Suprapubic skin (tissue), 4 donors: ENCODE measurements around the gene CNDP1. TPM values are rescaled to one million over a fixed set of nuclear protein-coding genes. Genes with fewer than 3 reads are reported as not detected.

Source experiments
- DNase-seq, 2 donors: peaks; one replicate each; pipeline ENCODE4 v3.0.0-alpha.2; 2019; ENCODE audit warnings: low spot score in 2 of 2
- H3K27ac ChIP-seq: fragments of 200-600 bp; sonication (generic); one replicate; pipeline ENCODE4 v1.5.1; 2019
- H3K27me3 ChIP-seq: fragments of 200-600 bp; sonication (generic); one replicate; pipeline ENCODE4 v1.5.1; 2019
- H3K36me3 ChIP-seq: fragments of 200-600 bp; sonication (generic); one replicate; pipeline ENCODE4 v1.5.1; 2019
- H3K4me1 ChIP-seq: fragments of 200-600 bp; sonication (generic); one replicate; pipeline ENCODE4 v1.5.1; 2019
- H3K4me3 ChIP-seq: fragments of 200-600 bp; sonication (generic); one replicate; pipeline ENCODE4 v1.5.1; 2019; ENCODE audit warnings: mild to moderate bottlenecking
- H3K9me3 ChIP-seq: fragments of 200-600 bp; sonication (generic); one replicate; pipeline ENCODE4 v1.5.1; 2019
- EP300 ChIP-seq: sonication (generic); formaldehyde crosslinking; IDR thresholded peaks from one replicate; pipeline ENCODE4 v1.6.1; 2017; ENCODE audit warnings: antibody characterized with exemption
- POLR2A ChIP-seq, 2 donors: fragments of 450-650 bp; IDR thresholded peaks; one replicate each; pipeline ENCODE4 v1.6.1; 2017; ENCODE audit warnings: antibody characterized with exemption in 2 of 2, mild to moderate bottlenecking in 2 of 2, moderate library complexity in 2 of 2
- POLR2AphosphoS5 ChIP-seq, 3 donors: sonication (generic); formaldehyde crosslinking; IDR thresholded peaks; one replicate each; pipeline ENCODE4 v1.6.1; 2017; ENCODE audit warnings: antibody characterized with exemption in 3 of 3
- WGBS: methylation state at CpG from one replicate; pipeline ENCODE4 v1.1.5; 2018; 5-methylcytosine and 5-hydroxymethylcytosine counted together
- total RNA-seq, 4 donors: library from RNA; depleted of rRNA; stranded (reverse); fragments of >200 nt; gene quantifications; one replicate each; pipeline ENCODE4 v1.1.0, GENCODE V29; 2016
- TF ChIP-seq, protein P1 (sequence below), 2 donors: fragments of 200-600 bp in 1 of 2; fragments of 450-650 bp in 1 of 2; sonication (generic) in 1 of 2; IDR thresholded peaks; one replicate each; pipeline ENCODE4 v1.5.1; 2016 to 2019; ENCODE audit warnings: antibody characterized with exemption in 2 of 2, mild to moderate bottlenecking in 1 of 2, moderate library complexity in 1 of 2

CNDP1 gene
- total RNA-seq, 4 donors from 2014 or later = 0.21 to 1.1 (median 0.97) TPM; not detected in 1

DNA sequence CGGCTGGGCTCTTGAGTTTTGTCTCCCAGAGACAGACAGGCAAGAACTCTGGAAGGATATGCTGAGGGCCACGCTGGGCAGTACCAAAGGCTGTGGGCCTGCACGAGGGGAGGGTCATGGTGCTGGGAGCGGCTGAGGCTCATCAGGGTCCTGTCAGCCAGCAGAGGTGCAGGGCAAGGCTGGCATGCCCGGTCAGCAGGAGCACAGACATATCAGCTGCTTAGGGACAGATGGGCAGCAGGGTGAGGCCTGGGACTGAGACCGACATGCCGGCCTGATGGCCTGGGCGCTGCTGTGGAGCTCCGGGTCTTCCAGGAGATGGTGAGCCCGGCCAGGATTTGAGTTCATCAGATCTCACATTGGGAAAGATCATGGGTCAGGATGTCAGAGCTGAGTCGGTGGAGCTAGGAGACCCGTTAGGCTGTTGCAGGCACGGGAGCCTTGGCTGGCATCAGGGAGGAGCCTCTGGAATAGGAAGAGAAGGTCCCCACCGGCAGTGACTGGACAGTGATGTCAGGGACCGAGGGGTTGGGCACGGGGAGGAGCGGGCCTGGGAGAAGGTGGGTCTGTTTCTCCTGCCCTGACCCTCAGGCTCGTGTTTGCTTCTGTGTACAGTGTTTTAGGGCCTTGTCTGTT lies 19.3 kb upstream of the CNDP1 start:
- 77% methylated on average over 9 of the region's 18 CpGs for WGBS
- DNase-seq = no peak
- H3K27ac ChIP-seq = no peak overlapping the region
- peaks cover 97% of the 10 kb centered on the region for H3K36me3 ChIP-seq
- no peak for TF ChIP-seq POLR2AphosphoS5 (IDR thresholded peaks at IDR 0.05)
- TF ChIP-seq EP300 = no peak
- TF ChIP-seq POLR2A (IDR thresholded peaks at IDR 0.05) = no peak
- TF ChIP-seq, protein P1, sequence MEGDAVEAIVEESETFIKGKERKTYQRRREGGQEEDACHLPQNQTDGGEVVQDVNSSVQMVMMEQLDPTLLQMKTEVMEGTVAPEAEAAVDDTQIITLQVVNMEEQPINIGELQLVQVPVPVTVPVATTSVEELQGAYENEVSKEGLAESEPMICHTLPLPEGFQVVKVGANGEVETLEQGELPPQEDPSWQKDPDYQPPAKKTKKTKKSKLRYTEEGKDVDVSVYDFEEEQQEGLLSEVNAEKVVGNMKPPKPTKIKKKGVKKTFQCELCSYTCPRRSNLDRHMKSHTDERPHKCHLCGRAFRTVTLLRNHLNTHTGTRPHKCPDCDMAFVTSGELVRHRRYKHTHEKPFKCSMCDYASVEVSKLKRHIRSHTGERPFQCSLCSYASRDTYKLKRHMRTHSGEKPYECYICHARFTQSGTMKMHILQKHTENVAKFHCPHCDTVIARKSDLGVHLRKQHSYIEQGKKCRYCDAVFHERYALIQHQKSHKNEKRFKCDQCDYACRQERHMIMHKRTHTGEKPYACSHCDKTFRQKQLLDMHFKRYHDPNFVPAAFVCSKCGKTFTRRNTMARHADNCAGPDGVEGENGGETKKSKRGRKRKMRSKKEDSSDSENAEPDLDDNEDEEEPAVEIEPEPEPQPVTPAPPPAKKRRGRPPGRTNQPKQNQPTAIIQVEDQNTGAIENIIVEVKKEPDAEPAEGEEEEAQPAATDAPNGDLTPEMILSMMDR (IDR thresholded peaks at IDR 0.05) = no peak
- no peaks in the 10 kb centered on the region for H3K27me3 ChIP-seq
- no peak overlapping the region for H3K4me3 ChIP-seq
- H3K9me3 ChIP-seq = no peaks in the 10 kb centered on the region
- no peaks in the 10 kb centered on the region for H3K4me1 ChIP-seq

DNA sequence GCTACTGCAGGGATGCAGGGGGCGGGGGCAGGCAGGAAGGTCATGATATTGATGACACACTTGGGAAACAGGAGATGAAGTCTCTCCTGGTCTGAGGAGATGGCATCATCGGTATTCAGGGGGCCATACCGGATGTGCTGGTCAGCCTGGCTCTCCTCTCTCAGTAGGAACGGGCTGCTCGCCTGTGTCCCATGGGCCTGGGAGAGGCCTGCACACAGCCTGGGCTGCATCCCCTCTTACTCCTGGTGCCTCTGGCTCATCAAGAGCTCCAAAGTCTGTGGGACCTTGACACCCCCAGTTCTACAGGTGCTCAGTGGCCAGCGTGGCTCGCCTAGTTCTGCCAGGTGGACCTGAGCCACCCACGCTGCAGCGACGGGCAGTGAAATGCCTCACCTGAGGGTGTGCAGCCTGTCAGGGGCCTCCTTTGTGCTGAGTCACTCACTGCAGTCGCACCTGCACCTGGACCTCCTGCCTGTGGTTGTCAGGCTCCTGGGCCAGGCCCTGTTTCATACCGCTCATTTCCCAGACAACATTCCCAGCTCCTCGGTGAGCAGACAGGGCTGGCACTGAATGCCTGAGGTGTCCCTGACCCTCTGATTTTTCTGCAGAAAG lies 18.6 kb upstream of the CNDP1 start:
- no peaks in the 10 kb centered on the region for H3K27me3 ChIP-seq
- H3K4me1 ChIP-seq = no peaks in the 10 kb centered on the region
- no peak overlapping the region for H3K4me3 ChIP-seq
- TF ChIP-seq, protein P1 (IDR thresholded peaks at IDR 0.05) = no peak
- no peak for TF ChIP-seq EP300
- no peak for TF ChIP-seq POLR2A (IDR thresholded peaks at IDR 0.05)
- TF ChIP-seq POLR2AphosphoS5 (IDR thresholded peaks at IDR 0.05) = no peak
- peaks cover 97% of the 10 kb centered on the region for H3K36me3 ChIP-seq
- 87% methylated on average over 7 of the region's 13 CpGs for WGBS
- no peak overlapping the region for H3K27ac ChIP-seq
- DNase-seq = no peak
- no peaks in the 10 kb centered on the region for H3K9me3 ChIP-seq

DNA sequence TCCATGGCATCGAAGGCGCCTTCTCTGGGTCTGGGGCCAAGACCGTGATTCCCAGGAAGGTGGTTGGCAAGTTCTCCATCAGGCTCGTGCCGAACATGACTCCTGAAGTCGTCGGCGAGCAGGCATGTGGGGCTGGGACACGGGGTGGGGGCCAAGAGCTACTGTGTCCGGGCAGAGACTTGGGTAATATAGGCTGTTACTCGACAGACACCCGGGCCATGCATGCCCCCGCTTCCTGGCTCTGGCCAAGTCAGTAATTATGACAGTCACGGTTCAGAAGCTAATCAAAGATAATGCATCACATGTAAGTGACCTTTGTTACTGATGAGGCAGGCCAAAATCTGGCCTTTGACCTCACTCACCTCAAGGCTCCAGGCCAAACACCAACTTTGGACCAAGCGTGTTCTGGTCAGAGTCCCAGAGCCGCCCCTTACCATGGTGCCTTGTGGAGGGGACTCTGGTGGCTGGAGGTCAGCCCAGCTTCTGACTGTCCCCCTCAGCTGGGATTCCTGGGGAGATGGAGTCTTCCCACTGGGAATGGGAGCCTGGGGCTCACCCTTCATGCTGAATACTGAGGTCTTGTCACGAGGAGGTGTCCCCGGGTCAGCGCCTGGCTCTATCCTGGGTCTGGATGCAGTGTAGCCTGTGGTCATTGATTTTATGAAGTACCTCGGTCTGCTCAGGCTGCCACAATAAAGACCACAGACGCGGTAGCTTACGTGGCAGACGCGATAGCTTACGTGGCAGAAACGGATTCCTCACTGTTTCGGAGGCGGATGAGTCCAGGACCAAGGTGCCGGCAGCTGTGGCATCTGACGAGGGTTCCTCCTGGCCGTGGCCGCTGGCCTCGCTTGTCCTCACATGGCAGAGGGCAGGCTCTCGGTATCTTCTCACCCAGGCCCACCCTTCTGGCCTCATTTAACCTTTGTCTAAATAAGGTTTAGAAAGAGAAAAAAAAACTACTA lies 17.7 kb upstream of the CNDP1 start:
- Histone ChIP-seq H3K27me3 (no peaks in the 10 kb centered on the region), H3K4me1 (no peaks in the 10 kb centered on the region), H3K4me3 (no peak overlapping the region), H3K36me3 (peaks cover 97% of the 10 kb centered on the region), H3K9me3 (no peaks in the 10 kb centered on the region), H3K27ac (no peak overlapping the region)
- TF ChIP-seq POLR2AphosphoS5 (IDR thresholded peaks at IDR 0.05) (no peak), POLR2A (IDR thresholded peaks at IDR 0.05) (no peak), EP300 (no peak)
- TF ChIP-seq, protein P1 (IDR thresholded peaks at IDR 0.05) = no peak
- WGBS = 94% methylated on average over 28 of the region's 35 CpGs
- DNase-seq = peak in 1 of 2 donors; percentile 61

DNA sequence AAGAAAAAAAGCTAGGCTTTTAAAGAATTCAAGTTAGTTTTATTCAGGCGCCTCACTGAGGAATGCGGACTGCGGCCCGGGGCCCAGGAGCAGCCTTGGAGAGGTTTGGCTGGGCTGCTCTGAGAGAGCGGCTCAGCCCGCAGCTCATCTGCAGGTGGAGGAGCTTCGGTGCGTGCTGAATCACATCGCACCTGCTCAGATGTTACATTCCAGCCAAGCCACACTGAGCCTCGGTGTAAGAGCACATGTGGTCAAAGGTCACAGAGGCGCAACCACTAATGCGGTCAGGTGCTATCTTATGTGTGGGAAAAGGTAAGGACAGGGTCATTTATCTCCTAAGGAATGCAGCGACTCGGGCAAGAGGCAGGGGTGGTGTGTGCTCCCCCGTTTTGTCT lies 17.1 kb upstream of the CNDP1 start:
- TF ChIP-seq POLR2AphosphoS5 (IDR thresholded peaks at IDR 0.05) (no peak), POLR2A (IDR thresholded peaks at IDR 0.05) (no peak)
- TF ChIP-seq, protein P1 (IDR thresholded peaks at IDR 0.05) = no peak
- Histone ChIP-seq H3K4me1 (no peaks in the 10 kb centered on the region), H3K36me3 (peaks cover 93% of the 10 kb centered on the region), H3K27ac (no peak overlapping the region), H3K9me3 (no peaks in the 10 kb centered on the region), H3K4me3 (no peak overlapping the region), H3K27me3 (no peaks in the 10 kb centered on the region)
- 93% methylated on average over 15 of the region's 15 CpGs for WGBS
- peak in 1 of 2 donors; percentile 65 for DNase-seq
